CD4-positive, alpha-beta memory T cell (primary cell): ENCODE measurements around the gene PPY. TPM values are rescaled to one million over a fixed set of nuclear protein-coding genes. Genes with fewer than 3 reads are reported as not detected.

ENCODE experiments used
- CTCF ChIA-PET: fragments of 350-600 bp; sonication (Branson Sonifier 250); formaldehyde crosslinking; loops from one replicate; lab custom pipeline; 2021; ENCODE audit warnings: inconsistent platforms; ENCODE audit not compliant: partially characterized antibody; lab: Charles Lee
- POLR2A ChIA-PET: fragments of 350-600 bp; sonication (Branson Sonifier 250); formaldehyde crosslinking; loops from one replicate; lab custom pipeline; 2021; ENCODE audit not compliant: partially characterized antibody; lab: Charles Lee
- DNase-seq, 5 donors: peaks; one replicate each; pipeline versions ENCODE4 v3.0.0 to v3.0.0-alpha.2; 2020 to 2022; ENCODE audit warnings: mixed read lengths in 1 of 5
- H3K27ac ChIP-seq: one replicate; pipeline ENCODE4 v1.7.0; 2013; ENCODE audit warnings: low read depth, low read length
- H3K27me3 ChIP-seq: 2 replicates; pipeline ENCODE4 v1.7.0; 2013; ENCODE audit warnings: mild to moderate bottlenecking, low read length, moderate library complexity; ENCODE audit not compliant: insufficient read depth
- H3K36me3 ChIP-seq: 2 replicates; pipeline ENCODE4 v1.7.0; 2013; ENCODE audit warnings: mild to moderate bottlenecking, low read length, moderate library complexity; ENCODE audit not compliant: insufficient read depth
- H3K4me1 ChIP-seq: 2 replicates; pipeline ENCODE4 v1.7.0; 2013; ENCODE audit warnings: mild to moderate bottlenecking, low read length, moderate library complexity; ENCODE audit not compliant: insufficient read depth
- H3K4me3 ChIP-seq, 2 donors: one replicate each; pipeline ENCODE4 v1.7.0; 2013; ENCODE audit warnings: low read length in 2 of 2, mild to moderate bottlenecking in 1 of 2
- H3K9me3 ChIP-seq, 2 donors: one replicate each; pipeline ENCODE4 v1.7.0; 2013; ENCODE audit warnings: low read length in 2 of 2, control low read depth in 1 of 2; ENCODE audit not compliant: control insufficient read depth in 1 of 2
- H3K27ac Mint-ChIP-seq, 7 donors: one replicate each; pipeline ENCODE4 v1.8.0; 2020 to 2021; ENCODE audit warnings: mixed read lengths in 7 of 7, mild to moderate bottlenecking in 6 of 7, inconsistent platforms in 3 of 7, moderate library complexity in 3 of 7
- H3K27me3 Mint-ChIP-seq, 2 donors: one replicate each; pipeline ENCODE4 v1.8.0; 2020 to 2021; ENCODE audit warnings: mixed read lengths in 2 of 2
- H3K36me3 Mint-ChIP-seq, 2 donors: one replicate each; pipeline ENCODE4 v1.8.0; 2020 to 2021; ENCODE audit warnings: mixed read lengths in 2 of 2, inconsistent platforms in 1 of 2, mild to moderate bottlenecking in 1 of 2
- H3K4me1 Mint-ChIP-seq, 4 donors: one replicate each; pipeline ENCODE4 v1.8.0; 2020 to 2021; ENCODE audit warnings: mixed read lengths in 4 of 4, mild to moderate bottlenecking in 1 of 4
- H3K4me3 Mint-ChIP-seq, 8 donors: one replicate each; pipeline ENCODE4 v1.8.0; 2020 to 2021; ENCODE audit warnings: mixed read lengths in 8 of 8, mild to moderate bottlenecking in 7 of 8, moderate library complexity in 6 of 8, inconsistent platforms in 3 of 8
- H3K9me3 Mint-ChIP-seq, 8 donors: one replicate each; pipeline ENCODE4 v1.8.0; 2020 to 2021; ENCODE audit warnings: mixed read lengths in 8 of 8, mild to moderate bottlenecking in 5 of 8, inconsistent platforms in 3 of 8, moderate library complexity in 1 of 8
- intact Hi-C: fragments of 100-400 bp; cut with micrococcal nuclease; formaldehyde crosslinking; loops from one replicate; pipeline ENCODE4 v1.15.1; 2023
- polyA plus RNA-seq, 2 donors: library from polyadenylated mRNA; unstranded; fragments of 300-500 nt; fragmentation: Illumina TruSeq; gene quantifications; one replicate each; pipeline ENCODE4 v1.2.3, GENCODE V29; 2021
- total RNA-seq, 2 experiments: library from RNA; stranded (reverse); gene quantifications; one replicate each; pipeline ENCODE4 v1.2.3, GENCODE V29; 2021

The PPY gene
- total and polyA plus RNA-seq, 4 experiments from 2014 or later = not detected

- H3K4me1 ChIP-seq = peaks cover 9% of the 10 kb centered on the region
- Mint-ChIP-seq H3K9me3 (peaks cover 0 to 2% (median 0%) of the 10 kb centered on the region in 8 donors), H3K27ac (no peak overlapping the region), H3K4me3 (no peak overlapping the region), H3K4me1 (peaks cover 0 to 8% (median 3%) of the 10 kb centered on the region in 4 donors), H3K27me3 (peaks cover 27 to 38% of the 10 kb centered on the region in 2 donors), H3K36me3 (no peaks in the 10 kb centered on the region)
- intact Hi-C loops = no loop called here
- H3K4me3 ChIP-seq = no peak overlapping the region
- no peaks in the 10 kb centered on the region for H3K36me3 ChIP-seq
- no peaks in the 10 kb centered on the region for H3K9me3 ChIP-seq
- POLR2A ChIA-PET = no interaction called here
- H3K27me3 ChIP-seq = peaks cover 6% of the 10 kb centered on the region
- CTCF ChIA-PET = interaction anchor here (1.5 kb wide), 1 partner anchor 8 kb away, joined by 7 read pairs; no protein-coding TSS in a partner anchor
- H3K27ac ChIP-seq = no peak overlapping the region
- no peak for DNase-seq
Measured at GRCh38 chr17:43951750-43952149, 9.5 kb upstream of the PPY start.

GRCh38 chr17:43950554-43950953 lies 8.3 kb upstream of the PPY start:
- Histone ChIP-seq H3K36me3 (no peaks in the 10 kb centered on the region), H3K27me3 (peaks cover 6% of the 10 kb centered on the region), H3K4me1 (peaks cover 9% of the 10 kb centered on the region), H3K9me3 (no peaks in the 10 kb centered on the region), H3K4me3 (no peak overlapping the region), H3K27ac (no peak overlapping the region)
- Mint-ChIP-seq H3K4me1 (peaks cover 0 to 8% (median 3%) of the 10 kb centered on the region in 4 donors), H3K4me3 (no peak overlapping the region), H3K9me3 (no peaks in the 10 kb centered on the region), H3K27ac (no peak overlapping the region), H3K27me3 (peaks cover 27 to 40% of the 10 kb centered on the region in 2 donors), H3K36me3 (no peaks in the 10 kb centered on the region)
- no peak for DNase-seq
- intact Hi-C loops = no loop called here
- POLR2A ChIA-PET = interaction anchor here (0.6 kb wide), 1 partner anchor 72 kb away, joined by 3 read pairs; no protein-coding TSS in a partner anchor
- CTCF ChIA-PET = no interaction called here

- intact Hi-C loops = no loop called here
- Mint-ChIP-seq H3K36me3 (no peaks in the 10 kb centered on the region), H3K4me1 (peaks cover 0 to 8% (median 3%) of the 10 kb centered on the region in 4 donors), H3K27ac (no peak overlapping the region), H3K4me3 (no peak overlapping the region), H3K27me3 (peaks cover 26 to 37% of the 10 kb centered on the region in 2 donors), H3K9me3 (no peaks in the 10 kb centered on the region)
- no peaks in the 10 kb centered on the region for H3K9me3 ChIP-seq
- H3K27ac ChIP-seq = no peak overlapping the region
- no peak for DNase-seq
- ChIA-PET POLR2A (no interaction called here), CTCF (no interaction called here)
- H3K4me3 ChIP-seq = no peak overlapping the region
- H3K36me3 ChIP-seq = no peaks in the 10 kb centered on the region
- H3K4me1 ChIP-seq = peaks cover 9% of the 10 kb centered on the region
- peaks cover 6% of the 10 kb centered on the region for H3K27me3 ChIP-seq
Measured at GRCh38 chr17:43949781-43950180, 7.5 kb upstream of the PPY start.

GRCh38 chr17:43946781-43947180 lies 4.5 kb upstream of the PPY start:
- ChIA-PET CTCF (interaction anchor here (0.7 to 5.9 kb wide), 5 partner anchors 10 to 1624 kb away, joined by 3 to 120 read pairs (median 3); no protein-coding TSS in a partner anchor), POLR2A (no interaction called here)
- H3K4me3 ChIP-seq = no peak overlapping the region
- no peaks in the 10 kb centered on the region for H3K4me1 ChIP-seq
- DNase-seq = no peak
- peaks cover 5% of the 10 kb centered on the region for H3K27me3 ChIP-seq
- H3K9me3 Mint-ChIP-seq = no peaks in the 10 kb centered on the region
- no peak overlapping the region for H3K27ac ChIP-seq
- H3K9me3 ChIP-seq = no peaks in the 10 kb centered on the region
- peaks cover 0 to 1% (median 0%) of the 10 kb centered on the region in 4 donors for H3K4me1 Mint-ChIP-seq
- H3K36me3 ChIP-seq = no peaks in the 10 kb centered on the region
- no peak overlapping the region for H3K4me3 Mint-ChIP-seq
- intact Hi-C loops = no loop called here
- peaks cover 14 to 23% of the 10 kb centered on the region in 2 donors for H3K27me3 Mint-ChIP-seq
- no peak overlapping the region for H3K27ac Mint-ChIP-seq
- no peaks in the 10 kb centered on the region for H3K36me3 Mint-ChIP-seq

- no peak for DNase-seq
- Mint-ChIP-seq H3K36me3 (no peaks in the 10 kb centered on the region), H3K27ac (no peak overlapping the region), H3K4me1 (peaks cover 0 to 1% (median 0%) of the 10 kb centered on the region in 4 donors), H3K9me3 (no peaks in the 10 kb centered on the region), H3K4me3 (no peak overlapping the region), H3K27me3 (peaks cover 4 to 14% of the 10 kb centered on the region in 2 donors)
- intact Hi-C loops = no loop called here
- H3K36me3 ChIP-seq = no peaks in the 10 kb centered on the region
- POLR2A ChIA-PET = no interaction called here
- no peak overlapping the region for H3K4me3 ChIP-seq
- no peak overlapping the region for H3K27ac ChIP-seq
- no peaks in the 10 kb centered on the region for H3K4me1 ChIP-seq
- CTCF ChIA-PET = interaction anchor here (1.1 to 5.9 kb wide), 12 partner anchors 8 to 107 kb away, joined by 3 to 120 read pairs (median 6); partner anchors contain the start of gene MPP2
- H3K27me3 ChIP-seq = no peaks in the 10 kb centered on the region
- H3K9me3 ChIP-seq = no peaks in the 10 kb centered on the region
Measured at GRCh38 chr17:43945074-43945829, 3.0 kb upstream of the PPY start.

GRCh38 chr17:43940630-43941029 lies 1.6 kb downstream of the PPY start:
- Histone ChIP-seq H3K4me3 (no peak overlapping the region), H3K4me1 (peaks cover 4% of the 10 kb centered on the region), H3K27me3 (no peaks in the 10 kb centered on the region), H3K9me3 (no peaks in the 10 kb centered on the region), H3K36me3 (no peaks in the 10 kb centered on the region), H3K27ac (no peak overlapping the region)
- H3K9me3 Mint-ChIP-seq = no peaks in the 10 kb centered on the region
- H3K4me1 Mint-ChIP-seq = peaks cover 1 to 9% (median 4%) of the 10 kb centered on the region in 4 donors
- no peak overlapping the region for H3K27ac Mint-ChIP-seq
- H3K4me3 Mint-ChIP-seq = no peak overlapping the region
- no peak for DNase-seq
- intact Hi-C loops = loop anchor here (5.0 kb wide), 1 partner anchor 182 kb away; the partner anchor contains the start of gene HDAC5
- peaks cover 4 to 7% of the 10 kb centered on the region in 2 donors for H3K27me3 Mint-ChIP-seq
- H3K36me3 Mint-ChIP-seq = no peaks in the 10 kb centered on the region
- ChIA-PET CTCF (interaction anchor here (1.3 to 1.9 kb wide), 2 partner anchors 12 to 62 kb away, joined by 4 to 5 read pairs; no protein-coding TSS in a partner anchor), POLR2A (no interaction called here)

- H3K4me1 ChIP-seq = peaks cover 4% of the 10 kb centered on the region
- Mint-ChIP-seq H3K27me3 (peaks cover 4 to 7% of the 10 kb centered on the region in 2 donors), H3K4me1 (peaks cover 1 to 9% (median 4%) of the 10 kb centered on the region in 4 donors), H3K9me3 (no peaks in the 10 kb centered on the region), H3K36me3 (no peaks in the 10 kb centered on the region), H3K27ac (peak overlapping the region in 1 of 7 donors; percentile 13), H3K4me3 (no peak overlapping the region)
- no peak overlapping the region for H3K27ac ChIP-seq
- POLR2A ChIA-PET = no interaction called here
- intact Hi-C loops = loop anchor here (5.0 kb wide), 1 partner anchor 182 kb away; the partner anchor contains the start of gene HDAC5
- H3K27me3 ChIP-seq = no peaks in the 10 kb centered on the region
- H3K4me3 ChIP-seq = no peak overlapping the region
- H3K36me3 ChIP-seq = no peaks in the 10 kb centered on the region
- DNase-seq = no peak
- no peaks in the 10 kb centered on the region for H3K9me3 ChIP-seq
- CTCF ChIA-PET = interaction anchor here (1.0 to 2.9 kb wide), 4 partner anchors 12 to 103 kb away, joined by 3 to 17 read pairs (median 4); no protein-coding TSS in a partner anchor
Measured at GRCh38 chr17:43939886-43940285, 2.4 kb downstream of the PPY start.
